ENCODE data around the gene SARDH. TPM values are rescaled to one million over a fixed set of nuclear protein-coding genes. Genes with fewer than 3 reads are reported as not detected.

Gene SARDH
- total RNA-seq, 3 donors from 2014 or later, result 0.16 to 2.0 (median 1.0) TPM

DNA sequence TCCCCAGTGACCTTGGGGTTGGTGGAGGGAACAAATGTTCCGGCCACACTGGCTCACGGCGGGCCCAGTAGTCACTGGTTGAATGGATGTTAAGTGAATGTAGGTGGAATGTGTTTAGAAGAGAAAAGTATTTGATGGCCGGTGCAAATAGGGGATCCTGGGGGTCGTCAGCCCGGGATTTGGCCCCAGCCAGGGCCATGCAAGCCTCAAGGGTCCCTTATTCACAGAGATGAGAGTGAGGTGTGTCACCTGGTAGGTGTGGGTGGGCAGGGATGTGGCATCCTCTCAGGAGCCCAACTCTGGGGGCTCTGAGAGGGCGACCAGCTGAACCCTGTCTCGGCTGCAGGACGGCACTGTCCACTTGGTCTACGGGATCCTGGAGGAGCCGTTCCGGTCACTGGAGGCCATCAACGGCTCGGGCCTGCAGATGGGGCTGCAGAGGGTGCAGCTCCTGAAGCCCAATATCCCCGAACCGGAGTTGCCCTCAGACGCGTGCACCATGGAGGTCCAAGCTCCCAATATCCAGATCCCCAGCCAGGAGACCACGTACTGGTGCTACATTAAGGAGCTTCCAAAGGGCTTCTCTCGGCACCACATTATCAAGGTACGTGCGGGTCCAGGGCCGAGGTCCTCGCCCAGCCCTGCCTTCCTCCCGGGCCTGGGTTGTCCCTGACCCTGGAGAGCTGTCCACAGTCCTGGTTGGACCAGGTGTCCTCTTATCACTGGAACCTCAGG lies 96.1 kb downstream of the SARDH start:
- no peak overlapping the region for H3K27ac ChIP-seq
- no peak for DNase-seq (ENCODE audit: low spot score in 2 of 2)
- H3K27me3 ChIP-seq, result peaks cover 0 to 13% of the 10 kb centered on the region in 2 donors
- intact Hi-C loops (cut with DNase I; ENCODE audit: low total_unique reads), result no loop called here
- H3K4me1 ChIP-seq, result no peaks in the 10 kb centered on the region
- H3K9me3 ChIP-seq, result no peaks in the 10 kb centered on the region
- no peak overlapping the region for H3K4me3 ChIP-seq
- H3K36me3 ChIP-seq, result no peaks in the 10 kb centered on the region
- TF ChIP-seq POLR2AphosphoS5 (IDR thresholded peaks at IDR 0.05) (no peak), CTCF (IDR thresholded peaks at IDR 0.05) (no peak), POLR2A (IDR thresholded peaks at IDR 0.05) (no peak)

DNA sequence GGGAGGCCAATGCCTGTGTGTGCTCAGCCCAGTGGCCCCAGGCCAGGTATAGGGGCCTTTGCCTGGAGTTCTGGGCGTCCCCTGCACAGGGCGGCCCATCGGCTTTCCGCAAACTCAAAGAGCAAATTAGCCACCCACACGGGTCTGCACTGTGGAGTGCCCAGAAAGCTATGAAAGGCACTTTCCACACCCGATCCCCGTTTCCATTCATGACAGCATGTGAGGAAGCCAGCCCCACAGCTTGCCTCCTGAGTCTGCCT lies 96.8 kb downstream of the SARDH start:
- no peak for DNase-seq (ENCODE audit: low spot score in 2 of 2)
- Histone ChIP-seq H3K27me3 (peaks cover 0 to 13% of the 10 kb centered on the region in 2 donors), H3K4me3 (no peak overlapping the region), H3K27ac (no peak overlapping the region), H3K9me3 (no peaks in the 10 kb centered on the region), H3K36me3 (no peaks in the 10 kb centered on the region), H3K4me1 (no peaks in the 10 kb centered on the region)
- intact Hi-C loops (cut with DNase I; ENCODE audit: low total_unique reads), result no loop called here
- TF ChIP-seq CTCF (IDR thresholded peaks at IDR 0.05) (no peak), POLR2AphosphoS5 (IDR thresholded peaks at IDR 0.05) (no peak), POLR2A (IDR thresholded peaks at IDR 0.05) (no peak)

DNA sequence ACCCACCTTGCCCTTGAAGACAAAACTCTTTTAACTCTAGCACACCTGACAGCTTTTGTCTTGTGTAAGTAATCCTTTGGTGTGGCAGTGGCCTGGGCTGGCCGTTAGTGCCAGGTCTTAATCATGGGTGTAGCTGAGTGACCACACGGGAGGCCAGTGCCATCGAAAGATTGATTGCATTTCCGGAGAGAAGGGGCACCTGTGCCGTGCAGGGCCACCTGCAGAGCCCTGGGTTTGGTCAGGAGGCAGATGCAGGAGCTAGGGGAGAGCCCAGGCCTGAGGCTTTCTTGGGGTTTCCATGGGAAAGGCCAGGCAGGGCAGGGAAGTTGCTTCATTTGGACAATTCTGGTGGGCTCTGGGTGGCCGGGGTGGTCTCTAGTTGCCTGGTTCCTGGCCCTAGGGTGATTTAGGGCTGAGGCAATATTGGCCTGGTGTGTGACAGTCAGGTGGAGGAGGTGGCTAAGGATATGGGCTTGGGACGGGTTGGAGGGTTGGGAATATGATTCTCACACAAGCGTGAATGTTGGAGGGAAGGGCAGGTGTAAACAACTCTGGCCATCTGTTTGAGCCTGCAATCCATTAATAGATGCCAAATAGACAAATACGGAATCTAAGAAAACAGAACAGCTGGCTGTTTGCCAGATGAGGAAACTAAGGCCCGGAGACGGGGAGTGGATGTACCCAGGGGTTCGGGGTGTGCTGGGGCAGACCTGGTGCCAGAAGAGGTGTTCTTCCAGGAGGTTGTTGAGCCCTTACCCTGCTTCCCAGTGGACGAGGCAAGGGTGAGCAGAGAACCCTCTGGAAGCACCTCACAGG lies 97.4 kb downstream of the SARDH start:
- no peak for DNase-seq (ENCODE audit: low spot score in 2 of 2)
- TF ChIP-seq POLR2AphosphoS5 (IDR thresholded peaks at IDR 0.05), result no peak
- no peaks in the 10 kb centered on the region for H3K4me1 ChIP-seq
- H3K36me3 ChIP-seq, result no peaks in the 10 kb centered on the region
- no peak overlapping the region for H3K27ac ChIP-seq
- intact Hi-C loops (cut with DNase I; ENCODE audit: low total_unique reads), result no loop called here
- no peaks in the 10 kb centered on the region for H3K9me3 ChIP-seq
- no peak overlapping the region for H3K4me3 ChIP-seq
- peaks cover 0 to 13% of the 10 kb centered on the region in 2 donors for H3K27me3 ChIP-seq

DNA sequence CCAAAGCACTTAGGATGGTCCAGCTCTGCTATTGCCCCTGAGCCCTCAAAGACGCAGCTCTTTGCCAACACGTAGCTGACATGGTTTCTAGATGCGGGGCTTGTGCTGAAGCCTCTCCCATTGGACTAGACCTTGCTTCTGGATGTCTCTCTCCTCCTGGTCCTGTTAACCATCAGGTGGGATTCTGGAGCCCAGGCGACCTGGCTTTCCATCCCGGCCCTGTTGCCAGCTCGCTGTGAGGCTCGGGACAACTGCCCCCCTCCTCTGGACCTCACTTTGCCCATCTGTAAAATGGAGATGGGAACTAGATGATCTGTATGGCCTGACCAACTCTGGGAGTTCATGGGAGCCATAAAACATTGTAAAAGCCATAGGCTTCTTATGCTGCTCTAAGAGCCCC lies 98.0 kb downstream of the SARDH start:
- no peaks in the 10 kb centered on the region for H3K36me3 ChIP-seq
- no peak for TF ChIP-seq CTCF (IDR thresholded peaks at IDR 0.05)
- TF ChIP-seq POLR2AphosphoS5 (IDR thresholded peaks at IDR 0.05), result no peak
- no peak for TF ChIP-seq POLR2A (IDR thresholded peaks at IDR 0.05)
- no peaks in the 10 kb centered on the region for H3K4me1 ChIP-seq
- DNase-seq (ENCODE audit: low spot score in 2 of 2), result no peak
- H3K27me3 ChIP-seq, result peaks cover 0 to 13% of the 10 kb centered on the region in 2 donors
- H3K27ac ChIP-seq, result no peak overlapping the region
- intact Hi-C loops (cut with DNase I; ENCODE audit: low total_unique reads), result no loop called here
- H3K4me3 ChIP-seq, result no peak overlapping the region
- no peaks in the 10 kb centered on the region for H3K9me3 ChIP-seq

- no peaks in the 10 kb centered on the region for H3K4me1 ChIP-seq
- no peak overlapping the region for H3K27ac ChIP-seq
- no peaks in the 10 kb centered on the region for H3K36me3 ChIP-seq
- intact Hi-C loops (cut with DNase I; ENCODE audit: low total_unique reads), result no loop called here
- H3K9me3 ChIP-seq, result no peaks in the 10 kb centered on the region
- H3K27me3 ChIP-seq, result peaks cover 0 to 14% of the 10 kb centered on the region in 2 donors
- TF ChIP-seq CTCF (IDR thresholded peaks at IDR 0.05), result no peak
- TF ChIP-seq POLR2AphosphoS5 (IDR thresholded peaks at IDR 0.05), result no peak
- TF ChIP-seq POLR2A (IDR thresholded peaks at IDR 0.05), result no peak
- H3K4me3 ChIP-seq, result no peak overlapping the region
- no peak for DNase-seq (ENCODE audit: low spot score in 2 of 2)
These were observed 98.5 kb downstream of the SARDH start for GRCh38 chr9:133639613-133640012.

Data from breast epithelium (tissue), 4 donors.